HG02798 (cell line): Measurements from ENCODE around the gene BTBD19.
"Not testable (repeated sequence)": the region's sequence is repeated elsewhere in the genome, so short reads cannot be mapped to it uniquely, and the experiment has no call there.

Experiments used
- ATAC-seq: cut with Tn5 transposase; IDR thresholded peaks from one replicate; pipeline ENCODE4 v1.9.1; 2021; ENCODE audit warnings: mild to moderate bottlenecking; ENCODE audit not compliant: unreplicated experiment, poor library complexity

The BTBD19 gene

GRCh38 chr1:44826375-44827196, 18.3 kb downstream of the BTBD19 start:
- ATAC-seq, result no peak

GRCh38 chr1:44827197-44828002, 19.1 kb downstream of the BTBD19 start:
- no peak for ATAC-seq

- no peak for ATAC-seq
These were observed 19.8 kb downstream of the BTBD19 start for GRCh38 chr1:44828003-44828651.

- no peak for ATAC-seq
These were observed 20.6 kb downstream of the BTBD19 start for GRCh38 chr1:44828841-44829440.

GRCh38 chr1:44829506-44830384, 21.4 kb downstream of the BTBD19 start:
- no peak for ATAC-seq

GRCh38 chr1:44830900-44831304, 22.6 kb downstream of the BTBD19 start:
- no peak for ATAC-seq

GRCh38 chr1:44831516-44831915, 23.2 kb downstream of the BTBD19 start:
- no peak for ATAC-seq

GRCh38 chr1:44832056-44832705, 23.9 kb downstream of the BTBD19 start:
- ATAC-seq, result no peak

- ATAC-seq, result no peak
These were observed 26.0 kb downstream of the BTBD19 start for GRCh38 chr1:44834328-44834727.

- peak; percentile 67 for ATAC-seq
These were observed 27.7 kb downstream of the BTBD19 start for GRCh38 chr1:44835738-44836675.

GRCh38 chr1:44838294-44838693, 30.0 kb downstream of the BTBD19 start:
- not testable (repeated sequence) for ATAC-seq

GRCh38 chr1:44839576-44839975, 31.3 kb downstream of the BTBD19 start:
- ATAC-seq, result no peak

- no peak for ATAC-seq
These were observed 34.2 kb downstream of the BTBD19 start for GRCh38 chr1:44842486-44842861.

- peak; percentile 44 for ATAC-seq
These were observed 34.7 kb downstream of the BTBD19 start, which contains the start of gene PTCH2 for GRCh38 chr1:44842862-44843655. Gene PTCH2, minus strand, starts transcription at chr1:44843253. Its CDS starts 321 bp downstream, at chr1:44842932.

- no peak for ATAC-seq
These were observed 38.7 kb downstream of the BTBD19 start for GRCh38 chr1:44846985-44847384.

- no peak for ATAC-seq
These were observed 39.5 kb downstream of the BTBD19 start for GRCh38 chr1:44847845-44848244.
